Measurements from ENCODE around the gene NFKBIL1.
"Not testable (repeated sequence)": the region's sequence is repeated elsewhere in the genome, so short reads cannot be mapped to it uniquely, and the experiment has no call there.

DNA sequence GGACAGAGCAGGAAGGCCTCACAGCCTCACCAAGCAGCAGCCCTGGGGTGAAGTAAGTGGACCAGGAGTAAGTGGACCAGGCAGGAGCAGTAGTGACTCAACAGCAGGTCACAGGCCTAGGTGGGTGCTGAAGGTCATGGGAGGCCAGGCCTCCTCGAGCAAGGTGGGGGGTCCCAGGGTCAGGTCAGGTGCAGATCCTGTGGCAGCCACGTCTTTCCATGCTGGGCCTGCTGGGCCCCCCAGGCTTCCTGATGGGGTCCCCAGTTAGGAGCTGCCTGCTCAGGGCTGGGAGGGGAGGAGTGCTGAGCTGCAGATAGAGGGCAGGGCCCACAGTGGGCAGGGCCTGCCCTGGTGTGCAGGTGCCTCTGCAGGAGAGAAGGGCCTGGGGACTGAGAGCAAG lies 38.4 kb upstream of the NFKBIL1 start:
- TF ChIP-seq, protein P1, sequence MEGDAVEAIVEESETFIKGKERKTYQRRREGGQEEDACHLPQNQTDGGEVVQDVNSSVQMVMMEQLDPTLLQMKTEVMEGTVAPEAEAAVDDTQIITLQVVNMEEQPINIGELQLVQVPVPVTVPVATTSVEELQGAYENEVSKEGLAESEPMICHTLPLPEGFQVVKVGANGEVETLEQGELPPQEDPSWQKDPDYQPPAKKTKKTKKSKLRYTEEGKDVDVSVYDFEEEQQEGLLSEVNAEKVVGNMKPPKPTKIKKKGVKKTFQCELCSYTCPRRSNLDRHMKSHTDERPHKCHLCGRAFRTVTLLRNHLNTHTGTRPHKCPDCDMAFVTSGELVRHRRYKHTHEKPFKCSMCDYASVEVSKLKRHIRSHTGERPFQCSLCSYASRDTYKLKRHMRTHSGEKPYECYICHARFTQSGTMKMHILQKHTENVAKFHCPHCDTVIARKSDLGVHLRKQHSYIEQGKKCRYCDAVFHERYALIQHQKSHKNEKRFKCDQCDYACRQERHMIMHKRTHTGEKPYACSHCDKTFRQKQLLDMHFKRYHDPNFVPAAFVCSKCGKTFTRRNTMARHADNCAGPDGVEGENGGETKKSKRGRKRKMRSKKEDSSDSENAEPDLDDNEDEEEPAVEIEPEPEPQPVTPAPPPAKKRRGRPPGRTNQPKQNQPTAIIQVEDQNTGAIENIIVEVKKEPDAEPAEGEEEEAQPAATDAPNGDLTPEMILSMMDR (conservative IDR thresholded peaks at IDR 0.05; ENCODE audit: low read length), result not testable (repeated sequence)
- not testable (repeated sequence) for TF ChIP-seq EZH2phosphoT487 (IDR thresholded peaks at IDR 0.05; ENCODE audit: borderline replicate concordance)
